Measurements from ENCODE around the gene CAPN15. TPM values are rescaled to one million over a fixed set of nuclear protein-coding genes. Genes with fewer than 3 reads are reported as not detected.
"Not testable (repeated sequence)": the region's sequence is repeated elsewhere in the genome, so short reads cannot be mapped to it uniquely, and the experiment has no call there.

The CAPN15 gene
- 10 to 100 TPM; 13.0 to 39.5 (median 20.8) TPM for polyA plus RNA-seq (ENCODE audit: insufficient read depth in 1 of 5, insufficient read length in 5 of 5, low replicate concordance in 1 of 5)
- long read RNA-seq, donor 1, full-length matches to known transcripts, result 2 of 2 reads
- long read RNA-seq, donor 1, partial matches to known transcripts, result 0 of 2 reads
- long read RNA-seq, donor 1, other reads (novel, unspliced or antisense), result 0 of 2 reads
- long read RNA-seq, donor 2, result 0 reads
- long read RNA-seq, donor 3, partial matches to known transcripts, result 0 of 1 reads
- long read RNA-seq, donor 3, other reads (novel, unspliced or antisense), result 0 of 1 reads
- long read RNA-seq, donor 4, partial matches to known transcripts, result 0 of 2 reads
- long read RNA-seq, donor 4, other reads (novel, unspliced or antisense), result 0 of 2 reads
- long read RNA-seq, donor 5, partial matches to known transcripts, result 0 of 4 reads
- long read RNA-seq, donor 5, other reads (novel, unspliced or antisense), result 0 of 4 reads
- long read RNA-seq, donor 6, full-length matches to known transcripts, result 3 of 3 reads
- long read RNA-seq, donor 6, partial matches to known transcripts, result 0 of 3 reads
- long read RNA-seq, donor 6, other reads (novel, unspliced or antisense), result 0 of 3 reads
- long read RNA-seq, donor 7, partial matches to known transcripts, result 0 of 5 reads
- long read RNA-seq, donor 7, other reads (novel, unspliced or antisense), result 0 of 5 reads
- long read RNA-seq, donor 8, full-length matches to known transcripts, result 2 of 2 reads
- long read RNA-seq, donor 8, partial matches to known transcripts, result 0 of 2 reads
- long read RNA-seq, donor 8, other reads (novel, unspliced or antisense), result 0 of 2 reads

DNA sequence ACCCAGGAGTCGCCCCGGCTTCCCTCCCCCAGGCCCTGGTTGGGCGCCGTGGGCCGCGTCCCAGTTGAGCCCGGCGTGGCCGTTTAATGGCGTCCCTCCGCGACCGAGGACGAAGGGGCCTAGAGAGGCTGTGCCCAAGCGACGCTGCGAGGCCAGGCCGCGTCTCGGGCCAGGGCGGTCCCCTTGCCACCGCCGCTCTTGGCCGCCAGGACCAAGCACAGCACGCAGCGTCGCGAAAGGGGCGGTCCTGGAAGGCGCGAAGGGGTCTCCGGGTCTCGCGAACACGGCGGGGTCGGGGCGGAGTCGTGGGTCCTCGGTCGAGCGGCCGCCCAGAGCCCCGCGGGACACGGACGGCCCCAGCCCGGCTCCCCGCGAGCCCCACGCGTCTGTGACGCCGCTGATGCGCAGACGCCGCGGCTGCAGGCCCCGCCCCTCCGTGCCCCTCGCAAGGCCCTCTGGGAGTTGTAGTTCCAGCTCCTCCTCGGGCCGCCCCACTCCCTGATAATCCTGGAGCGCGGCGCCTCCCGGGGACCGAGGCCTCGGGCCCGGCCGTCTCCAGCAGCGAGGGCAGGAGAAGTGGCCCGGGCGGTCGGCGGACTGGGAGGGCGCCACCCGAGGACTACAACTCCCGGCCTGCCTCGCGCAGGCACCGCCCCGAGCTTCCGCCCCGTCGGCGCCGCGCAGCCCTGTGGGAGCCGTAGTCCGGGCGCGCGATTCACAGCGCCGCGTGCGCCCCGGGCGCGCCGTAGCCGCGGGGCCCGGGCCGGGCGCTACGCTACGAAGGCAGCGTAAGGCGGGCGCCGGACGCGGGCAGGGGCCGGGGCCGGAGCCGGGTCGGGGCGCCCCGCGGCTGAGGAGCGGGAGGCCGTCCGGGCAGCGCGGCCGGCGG, at the start of gene CAPN15:
Gene CAPN15 (plus strand): TSS at position 698 of the 889 bp plus-strand sequence. CDS start 19,127 bp downstream, outside the sequence.
- DNase-seq, result peak; percentile 92 to 95

DNA sequence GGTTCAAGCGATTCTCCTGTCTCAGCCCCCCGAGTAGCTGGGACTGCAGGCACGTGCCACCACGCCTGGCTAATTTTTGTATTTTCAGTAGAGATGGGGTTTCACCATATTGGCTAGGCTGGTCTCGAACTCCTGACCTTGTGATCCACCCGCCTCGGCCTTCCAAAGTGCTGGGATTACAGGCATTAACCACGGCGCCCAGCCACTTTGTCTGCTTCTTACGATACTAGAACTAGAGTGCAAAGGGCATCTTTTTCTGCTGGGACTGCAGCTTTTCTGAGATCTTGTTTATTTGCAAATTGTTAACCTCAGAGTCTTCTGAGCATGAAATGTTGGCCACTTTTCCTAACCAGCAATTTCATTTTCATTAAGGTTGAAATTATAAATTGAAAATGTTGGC, 49.2 kb upstream of the CAPN15 start:
- not testable (repeated sequence) for DNase-seq

DNA sequence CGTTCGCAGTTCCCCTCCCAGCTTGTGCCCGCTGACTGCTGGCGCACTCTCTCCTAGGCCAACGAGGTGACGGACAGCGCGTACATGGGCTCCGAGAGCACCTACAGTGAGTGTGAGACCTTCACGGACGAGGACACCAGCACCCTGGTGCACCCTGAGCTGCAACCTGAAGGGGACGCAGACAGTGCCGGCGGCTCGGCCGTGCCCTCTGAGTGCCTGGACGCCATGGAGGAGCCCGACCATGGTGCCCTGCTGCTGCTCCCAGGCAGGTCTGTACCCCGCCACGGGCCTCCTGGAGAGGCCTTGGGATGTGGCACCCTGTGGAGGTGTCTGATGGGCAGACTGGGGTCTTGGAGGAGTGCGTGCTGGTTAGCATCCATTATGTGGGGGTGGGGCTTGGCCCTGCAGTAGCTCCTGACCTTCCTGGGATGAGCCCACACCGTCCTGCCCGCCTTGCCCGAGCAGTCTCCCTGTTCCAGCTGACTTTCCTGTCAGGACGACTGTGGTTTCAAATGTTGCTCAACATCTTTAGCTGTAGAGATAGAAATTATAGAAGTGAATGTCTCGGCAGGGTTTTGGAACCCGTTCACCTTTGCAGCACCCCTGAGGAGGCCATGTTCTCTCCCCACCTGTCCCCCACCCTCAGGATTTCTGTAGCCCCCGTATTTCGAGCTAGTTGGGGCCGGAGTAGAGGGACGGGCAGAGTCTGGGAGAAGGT, 44.9 kb upstream of the CAPN15 start:
- DNase-seq, result no peak

DNA sequence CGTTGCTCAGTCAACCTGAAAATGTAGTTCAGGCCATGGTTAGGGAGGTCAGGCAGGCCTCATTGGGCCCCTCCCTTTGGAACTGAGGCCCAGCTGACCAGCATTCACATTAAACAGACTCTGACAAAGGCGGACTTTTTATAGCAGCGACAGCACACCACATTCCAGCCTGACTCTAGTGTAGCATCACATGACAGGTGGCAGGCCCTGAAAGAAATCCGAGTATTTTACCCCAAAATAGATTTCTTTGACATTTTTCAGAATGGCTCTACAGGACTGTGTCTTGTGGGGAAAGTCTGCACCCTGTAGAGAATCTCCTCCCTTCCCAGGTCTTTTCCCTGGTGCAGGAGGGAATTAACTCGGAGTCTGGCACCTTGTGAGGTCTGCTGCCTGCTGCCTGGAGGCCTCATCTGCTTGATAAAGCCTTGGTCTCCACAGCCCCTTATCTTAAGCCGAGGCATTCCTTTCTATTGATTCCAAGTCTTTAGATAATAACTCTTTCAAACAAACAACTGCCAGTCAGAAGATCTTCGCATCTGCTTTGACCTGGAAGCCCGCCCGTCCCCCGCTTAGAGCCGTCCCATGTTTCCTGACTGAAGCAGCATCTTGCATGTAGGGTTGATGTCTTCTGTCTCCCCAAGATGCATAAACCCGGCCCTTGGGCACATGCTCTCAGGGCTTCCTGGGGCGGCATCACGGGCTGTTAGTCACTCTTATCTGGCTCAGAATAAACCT, 44.0 kb upstream of the CAPN15 start:
- DNase-seq, result no peak

DNA sequence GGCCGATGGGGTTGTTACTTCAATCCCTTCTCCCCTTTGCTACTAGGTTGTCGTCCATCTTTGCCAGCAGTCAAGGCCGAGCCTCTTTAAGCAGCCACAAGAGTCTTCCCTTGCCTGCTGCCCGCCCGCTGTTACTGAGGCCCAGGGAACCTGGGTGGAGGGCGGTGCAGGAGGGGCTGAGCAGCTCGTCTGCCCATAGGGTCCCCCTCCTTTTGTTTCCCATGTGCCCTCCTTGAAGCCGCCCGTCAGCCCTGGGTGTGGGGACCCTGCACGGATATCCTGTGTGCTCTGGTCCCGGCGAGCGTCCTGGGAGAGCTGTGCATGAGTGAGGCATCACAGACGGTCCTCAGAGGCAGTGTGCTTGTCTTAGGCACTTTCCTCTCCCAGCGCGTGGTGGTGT, 37.9 kb upstream of the CAPN15 start:
- no peak for DNase-seq

DNA sequence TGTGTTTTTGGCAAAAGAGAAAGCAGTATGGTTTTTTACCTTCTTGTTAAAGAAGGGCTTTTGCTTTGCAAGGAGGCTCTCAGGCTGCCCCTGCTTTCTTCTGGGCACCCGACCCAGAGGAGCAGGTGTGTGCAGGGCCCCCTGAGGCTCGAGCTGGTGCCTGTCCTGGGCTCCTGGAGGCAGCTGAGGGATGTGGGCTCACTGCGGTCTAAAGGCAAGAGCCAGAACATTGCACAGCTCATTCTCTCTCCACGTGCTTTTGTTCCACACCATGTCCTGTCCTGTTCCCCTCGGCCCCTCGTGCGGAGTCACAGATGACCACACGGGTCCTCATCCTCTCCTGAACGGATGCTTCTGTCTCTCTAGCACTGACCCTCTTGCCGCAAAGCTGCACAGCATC, 36.7 kb upstream of the CAPN15 start:
- no peak for DNase-seq

DNA sequence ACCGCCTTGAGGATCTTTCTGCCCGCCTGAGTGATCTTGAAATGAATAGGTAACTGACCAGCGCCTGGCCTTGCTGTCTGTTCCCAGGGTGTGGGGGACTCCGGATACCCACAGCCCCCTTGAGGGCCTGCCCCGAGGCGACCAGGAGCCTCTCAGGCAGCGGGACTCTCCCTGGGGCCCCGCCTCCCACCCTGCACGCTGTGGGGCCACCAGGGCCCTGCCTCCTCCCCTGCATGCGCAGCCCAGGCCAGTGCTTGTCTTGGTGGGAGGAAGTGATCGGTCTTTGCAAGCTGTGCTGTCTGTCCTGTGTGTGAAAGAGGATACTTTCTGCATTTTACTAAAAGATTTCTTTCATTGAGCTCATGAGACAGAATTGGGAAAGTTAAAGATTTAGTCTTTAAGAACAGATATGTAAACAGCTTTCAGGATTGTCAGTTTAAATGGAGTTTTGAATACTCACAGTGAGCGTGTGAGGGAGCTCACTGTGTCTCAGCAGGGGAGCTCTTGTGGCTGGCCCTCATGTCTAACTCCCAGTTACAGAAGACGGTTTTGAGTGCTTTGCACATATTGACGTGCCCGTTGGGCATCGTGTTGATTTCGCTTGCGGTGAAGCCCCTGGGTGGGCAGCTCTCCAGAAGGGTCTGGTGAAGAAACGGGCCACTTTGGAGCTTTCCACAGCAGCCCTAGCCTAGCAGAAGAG, 36.1 kb upstream of the CAPN15 start:
- no peak for DNase-seq

DNA sequence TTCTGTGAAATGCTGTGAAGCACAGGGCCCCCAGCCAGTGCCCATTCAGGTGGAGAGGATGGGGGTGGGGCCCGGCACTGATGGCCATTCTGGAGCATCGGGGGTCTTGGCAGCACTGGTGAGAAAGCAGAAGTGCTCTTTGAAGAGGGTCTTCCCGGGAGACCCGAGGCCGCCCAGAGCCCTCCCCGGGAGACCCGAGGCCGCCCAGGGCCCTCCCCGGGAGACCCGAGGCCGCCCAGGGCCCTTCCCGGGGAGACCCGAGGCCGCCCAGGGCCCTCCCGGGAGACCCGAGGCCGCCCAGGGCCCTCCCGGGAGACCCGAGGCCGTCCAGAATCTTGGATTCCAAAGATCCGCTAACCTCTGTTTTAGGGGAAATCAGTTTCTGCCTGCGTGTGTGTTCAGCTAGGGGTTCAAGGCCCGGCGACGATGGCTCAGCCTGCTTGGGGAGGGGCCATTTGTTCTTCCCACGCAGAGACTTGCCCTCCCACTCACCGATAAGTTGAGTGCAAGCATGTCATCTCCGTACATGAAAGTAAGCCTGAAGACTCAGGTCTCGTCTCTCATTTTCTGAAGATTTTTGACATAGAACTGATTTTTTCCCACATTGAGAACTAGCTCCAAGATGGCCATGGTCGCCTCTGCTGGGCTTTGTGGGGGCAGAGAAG, 35.2 kb upstream of the CAPN15 start:
- DNase-seq, result no peak

DNA sequence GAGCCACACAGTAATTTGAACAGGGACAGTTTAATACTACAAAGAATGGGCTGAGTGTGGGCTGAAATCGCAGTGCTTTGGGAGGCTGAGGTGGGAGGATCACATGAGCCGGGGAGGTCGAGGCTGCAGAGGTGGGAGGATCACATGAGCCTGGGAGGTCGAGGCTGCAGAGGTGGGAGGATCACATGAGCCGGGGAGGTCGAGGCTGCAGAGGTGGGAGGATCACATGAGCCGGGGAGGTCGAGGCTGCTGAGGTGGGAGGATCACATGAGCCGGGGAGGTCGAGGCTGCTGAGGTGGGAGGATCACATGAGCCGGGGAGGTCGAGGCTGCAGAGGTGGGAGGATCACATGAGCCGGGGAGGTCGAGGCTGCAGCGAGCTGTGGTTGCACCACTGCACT, 32.8 kb upstream of the CAPN15 start:
- DNase-seq, result not testable (repeated sequence)

DNA sequence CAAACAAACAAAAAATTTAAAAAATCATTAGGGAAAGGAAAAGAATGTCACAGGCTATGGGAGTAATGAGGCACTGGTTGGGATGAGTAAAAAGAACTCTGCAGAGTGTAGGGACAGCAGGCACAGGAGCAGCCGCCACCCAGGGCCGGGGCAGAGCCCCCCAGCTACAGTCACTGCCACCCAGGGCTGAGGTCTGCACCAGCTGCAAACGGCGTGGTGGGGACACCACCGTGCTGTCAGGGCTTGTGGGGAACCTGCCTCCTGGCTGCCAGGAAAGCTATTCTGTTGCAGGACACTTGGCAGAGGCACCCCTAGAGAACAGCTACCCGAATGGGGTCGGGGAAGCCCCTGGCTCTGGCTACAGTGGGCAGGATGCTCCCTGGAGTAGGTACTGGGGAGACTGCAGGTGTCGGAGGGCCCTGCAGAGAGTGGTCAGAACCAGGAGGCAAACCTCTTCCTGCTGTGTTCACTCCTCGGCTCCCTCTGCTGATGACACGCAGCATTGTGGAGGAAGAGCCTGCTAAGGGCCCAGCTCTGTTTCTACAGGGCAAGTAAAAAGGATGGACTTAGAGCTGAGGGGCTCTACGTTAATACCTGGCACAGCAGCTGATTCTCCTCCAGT, 32.3 kb upstream of the CAPN15 start:
- DNase-seq, result no peak

DNA sequence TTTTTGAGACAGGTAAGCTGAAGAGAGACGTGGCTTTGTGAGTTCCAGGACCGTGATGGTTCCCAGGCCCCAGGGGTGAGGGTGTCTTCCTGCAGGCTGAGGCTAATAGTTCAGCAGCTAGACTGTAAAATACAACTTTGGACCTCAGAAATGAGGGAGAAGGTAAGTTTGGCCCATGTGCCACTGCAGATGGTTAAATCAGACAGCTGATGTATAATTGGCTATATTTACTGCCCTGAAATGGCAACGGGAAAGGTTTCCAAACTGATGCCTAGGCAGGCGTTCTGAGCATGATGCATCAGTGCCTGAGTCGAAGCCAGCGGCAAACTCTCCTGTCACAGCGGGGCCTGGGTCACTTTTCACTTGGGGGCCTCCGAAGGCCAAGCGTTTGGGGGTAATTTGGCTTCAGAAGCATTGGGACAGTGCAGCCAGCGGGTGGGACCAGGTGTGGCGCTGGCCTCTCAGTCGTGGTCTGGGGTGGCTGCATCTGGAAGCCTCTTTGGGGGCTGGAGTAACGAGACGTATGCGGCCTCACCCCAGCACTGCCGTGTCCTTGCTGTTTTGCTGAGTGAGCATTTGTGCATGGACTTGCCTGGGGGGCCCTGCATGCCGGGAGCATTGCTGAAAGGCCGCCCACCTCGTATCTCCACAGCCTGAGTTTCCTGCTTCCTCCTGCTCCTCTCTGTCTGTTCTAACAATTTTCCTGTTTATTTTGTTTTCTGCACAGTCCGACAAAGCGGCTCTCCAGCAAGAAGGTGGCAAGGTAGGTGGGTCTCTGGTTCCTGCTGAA, 31.2 kb upstream of the CAPN15 start:
- no peak for DNase-seq

DNA sequence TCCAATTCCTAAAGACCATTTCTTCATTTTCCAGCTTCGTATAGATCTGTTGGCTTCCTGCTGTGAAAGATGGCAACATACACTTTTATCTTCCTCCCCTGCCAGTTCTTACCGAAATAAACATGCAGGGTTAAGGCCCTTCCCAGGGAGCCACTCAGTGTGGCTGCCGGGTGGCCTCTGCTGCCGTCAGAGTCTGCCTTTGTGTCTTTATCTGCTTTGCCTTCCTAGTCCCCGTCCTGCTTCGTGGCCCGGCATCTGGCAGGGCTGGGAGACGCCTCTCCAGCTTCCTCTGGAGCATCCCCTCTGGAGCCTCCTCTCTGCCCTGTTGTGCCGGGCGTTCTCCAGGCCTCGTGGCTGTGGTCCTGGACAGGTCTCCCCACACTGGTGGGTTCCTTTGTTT, 30.3 kb upstream of the CAPN15 start:
- no peak for DNase-seq

DNA sequence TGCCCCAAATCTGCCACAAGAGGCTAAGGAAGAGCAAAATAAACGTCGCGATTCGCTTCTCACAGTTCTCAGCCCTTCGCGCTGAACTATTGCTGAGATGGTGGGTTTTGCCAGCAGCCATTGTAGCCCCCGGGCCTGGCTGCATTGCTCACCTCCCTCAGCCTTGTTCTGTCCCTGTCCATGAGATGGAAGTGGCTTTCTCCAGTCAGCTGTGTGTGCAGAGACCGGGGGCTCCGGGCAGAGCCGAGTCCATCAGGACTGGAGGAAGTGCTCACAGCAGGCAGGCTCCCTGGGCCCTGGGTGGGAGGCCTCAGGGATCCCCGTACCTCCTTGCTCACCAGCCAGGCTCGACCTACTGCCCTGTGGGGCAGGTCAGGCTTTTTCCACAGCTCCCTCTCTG, 27.6 kb upstream of the CAPN15 start:
- DNase-seq, result no peak

DNA sequence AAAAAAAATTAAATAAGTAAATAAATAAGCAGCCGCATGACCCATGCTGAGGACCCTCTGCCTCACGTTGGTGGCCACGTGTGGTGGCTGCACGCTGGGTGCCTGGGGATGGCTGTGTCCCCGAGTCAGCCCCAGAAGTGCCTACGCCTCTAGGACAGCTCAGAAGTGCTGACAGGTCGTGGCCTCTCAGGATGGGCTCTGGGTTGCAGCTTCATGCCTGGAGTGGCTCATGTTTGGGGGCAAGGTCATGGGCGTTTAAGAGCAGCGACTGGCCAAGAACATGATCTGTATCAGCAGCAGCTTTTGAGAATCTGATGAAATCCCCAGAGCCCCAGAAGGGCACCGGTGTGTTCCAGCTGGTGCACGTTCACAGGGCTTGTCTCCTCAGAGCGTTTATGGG, 26.8 kb upstream of the CAPN15 start:
- no peak for DNase-seq

DNA sequence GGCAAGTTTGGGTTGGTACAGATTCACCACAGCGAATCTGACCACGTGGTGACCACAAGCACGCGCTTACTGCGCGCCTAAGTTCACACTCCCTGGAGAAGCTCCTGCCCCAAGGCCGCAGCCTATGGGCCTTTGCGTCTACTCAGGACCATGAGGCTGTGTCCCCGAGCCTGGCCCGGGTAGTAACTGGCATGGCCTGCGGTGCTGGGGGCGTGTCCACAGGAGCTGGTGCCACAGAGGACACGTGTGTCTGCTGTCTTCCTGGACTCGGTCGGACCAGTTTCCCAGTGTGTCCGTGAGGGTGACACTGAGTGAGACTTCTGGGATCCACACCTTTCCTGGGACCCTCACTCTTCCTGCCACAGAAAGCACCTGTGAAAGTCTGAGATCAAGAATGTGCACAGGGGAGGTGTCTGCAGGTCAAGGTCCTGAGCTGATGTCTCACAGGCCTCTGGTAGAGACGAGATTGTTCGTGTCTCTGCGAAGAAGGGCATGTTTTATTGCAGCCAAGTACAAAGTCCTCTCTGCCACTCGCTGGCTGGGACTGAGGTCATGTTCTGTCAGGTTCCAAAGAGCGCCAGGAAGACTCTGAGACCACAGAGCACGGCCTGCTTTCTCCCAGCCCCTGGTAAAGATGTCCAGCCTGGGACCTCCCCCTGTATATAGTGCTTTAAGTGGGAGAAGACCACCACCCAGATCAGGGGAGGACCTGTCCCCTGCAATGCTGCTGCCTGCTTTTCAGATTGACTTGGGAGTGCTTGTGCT, 25.2 kb upstream of the CAPN15 start:
- no peak for DNase-seq

DNA sequence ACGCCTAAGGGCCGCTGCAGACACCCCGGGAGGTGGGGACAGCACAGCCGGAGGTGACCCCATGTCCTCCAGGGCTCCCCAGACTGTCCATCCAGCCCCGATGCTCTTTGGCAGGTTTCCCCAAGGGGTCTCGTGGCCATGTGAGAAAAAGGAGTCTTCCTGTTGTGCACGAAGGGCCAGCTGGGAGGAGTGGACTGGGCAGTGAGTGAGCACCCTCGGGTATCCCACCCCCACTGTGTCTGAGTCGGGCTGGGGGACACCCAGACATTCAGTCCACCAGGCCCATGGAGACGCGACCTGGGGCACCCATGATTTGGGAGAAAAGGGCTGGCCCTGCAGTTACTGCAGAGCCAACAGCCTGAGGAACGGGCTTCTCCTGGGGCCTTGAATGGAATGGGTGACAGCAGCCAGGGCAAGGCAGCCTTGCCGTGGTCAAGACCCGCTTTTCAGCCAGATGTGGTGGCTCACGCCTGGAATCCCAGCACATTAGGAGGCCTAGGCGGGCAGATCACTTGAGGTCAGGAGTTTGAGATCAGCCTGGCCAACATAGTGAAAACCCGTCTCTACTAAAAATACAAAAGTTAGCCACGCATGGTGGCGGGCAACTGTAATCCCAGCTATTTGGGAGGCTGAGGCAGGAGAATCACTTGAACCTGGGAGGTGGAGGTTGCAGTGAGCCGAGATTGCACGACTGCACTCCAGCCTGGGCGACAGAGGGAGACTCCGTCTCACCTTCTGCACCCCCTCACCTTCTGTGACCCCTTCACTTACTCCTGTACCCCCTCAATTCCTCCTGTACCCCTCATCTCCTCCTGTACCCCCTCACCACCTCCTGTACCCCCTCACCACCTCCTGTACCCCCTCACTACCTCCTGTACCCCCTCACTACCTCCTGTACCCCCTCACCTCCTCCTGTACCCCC, 24.1 kb upstream of the CAPN15 start:
- no peak for DNase-seq
